KMS-11 (cell line): ENCODE results near the gene KLF13.

Experiments
- H2AFZ ChIP-seq: fragments of 200-600 bp; sonication (generic); 2 replicates; pipeline ENCODE4 v1.6.1; 2016; ENCODE audit warnings: antibody characterized with exemption, mixed run types, low read depth
- H3K27ac ChIP-seq: fragments of 200-600 bp; sonication (generic); 2 replicates; pipeline ENCODE4 v1.6.1; 2016; ENCODE audit warnings: mild to moderate bottlenecking, mixed run types
- H3K27me3 ChIP-seq: fragments of 200-600 bp; sonication (generic); 2 replicates; pipeline ENCODE4 v1.6.1; 2017; ENCODE audit warnings: mild to moderate bottlenecking, low read depth, mixed run types, moderate library complexity; ENCODE audit not compliant: insufficient read depth
- H3K36me3 ChIP-seq: fragments of 200-600 bp; sonication (generic); 2 replicates; pipeline ENCODE4 v1.6.1; 2017; ENCODE audit warnings: mild to moderate bottlenecking, mixed run types; ENCODE audit not compliant: insufficient read depth
- H3K4me1 ChIP-seq: fragments of 200-600 bp; sonication (generic); 2 replicates; pipeline ENCODE4 v1.6.1; 2016; ENCODE audit warnings: mild to moderate bottlenecking, low read depth, mixed run types; ENCODE audit not compliant: poor library complexity, severe bottlenecking
- H3K4me2 ChIP-seq: fragments of 200-600 bp; sonication (generic); 2 replicates; pipeline ENCODE4 v1.7.0; 2016; ENCODE audit warnings: mild to moderate bottlenecking, mixed run types
- H3K4me3 ChIP-seq: fragments of 200-600 bp; sonication (generic); IDR thresholded peaks from 2 replicates; pipeline ENCODE4 v1.6.1; 2017; ENCODE audit warnings: low read depth, low read length, mixed read lengths; ENCODE audit not compliant: insufficient read depth
- H3K79me2 ChIP-seq: fragments of 200-600 bp; sonication (generic); 2 replicates; pipeline ENCODE4 v1.6.1; 2016; ENCODE audit warnings: low read depth, mixed run types; ENCODE audit not compliant: insufficient read depth
- H3K9ac ChIP-seq: fragments of 200-600 bp; sonication (generic); 2 replicates; pipeline ENCODE4 v1.6.1; 2016; ENCODE audit warnings: mild to moderate bottlenecking, mixed run types
- H4K20me1 ChIP-seq: fragments of 200-600 bp; sonication (generic); 2 replicates; pipeline ENCODE4 v1.6.1; 2016; ENCODE audit warnings: mild to moderate bottlenecking, mixed run types; ENCODE audit not compliant: insufficient read depth
- CTCF ChIP-seq: fragments of 200-600 bp; sonication (generic); conservative IDR thresholded peaks from 2 replicates; pipeline ENCODE4 v1.6.1; 2017; ENCODE audit warnings: low read depth, mild to moderate bottlenecking, antibody characterized with exemption, low read length, moderate library complexity, mixed read lengths

KLF13 gene

GRCh38 chr15:31331389-31331788, 4.8 kb downstream of the KLF13 start:
- TF ChIP-seq CTCF, result no peak
- no peaks in the 10 kb centered on the region for H3K27me3 ChIP-seq
- H4K20me1 ChIP-seq, result peaks cover 58% of the 10 kb centered on the region
- peak overlapping the region; percentile 97; the same call in 1 of the 2 replicates for H3K4me2 ChIP-seq
- no peak overlapping the region for H3K27ac ChIP-seq
- H2AFZ ChIP-seq, result no peak overlapping the region
- peaks cover 71% of the 10 kb centered on the region for H3K4me1 ChIP-seq
- peaks cover 83% of the 10 kb centered on the region for H3K79me2 ChIP-seq
- no peaks in the 10 kb centered on the region for H3K36me3 ChIP-seq
- H3K4me3 ChIP-seq, result no peak overlapping the region
- no peak overlapping the region for H3K9ac ChIP-seq

GRCh38 chr15:31332020-31332680, 5.5 kb downstream of the KLF13 start:
- H3K79me2 ChIP-seq, result peaks cover 91% of the 10 kb centered on the region
- H3K4me2 ChIP-seq, result peak overlapping the region; percentile 20; the same call in 1 of the 2 replicates
- H2AFZ ChIP-seq, result no peak overlapping the region
- H3K4me3 ChIP-seq, result no peak overlapping the region
- H3K4me1 ChIP-seq, result peaks cover 78% of the 10 kb centered on the region
- H4K20me1 ChIP-seq, result peaks cover 66% of the 10 kb centered on the region
- H3K36me3 ChIP-seq, result no peaks in the 10 kb centered on the region
- TF ChIP-seq CTCF, result no peak
- H3K9ac ChIP-seq, result no peak overlapping the region
- H3K27ac ChIP-seq, result no peak overlapping the region
- no peaks in the 10 kb centered on the region for H3K27me3 ChIP-seq

GRCh38 chr15:31332681-31333071, 6.0 kb downstream of the KLF13 start:
- Histone ChIP-seq H3K4me2 (peak overlapping the region; percentile 20; the same call in 1 of the 2 replicates), H4K20me1 (peaks cover 70% of the 10 kb centered on the region), H3K36me3 (no peaks in the 10 kb centered on the region), H2AFZ (no peak overlapping the region), H3K9ac (no peak overlapping the region), H3K27ac (no peak overlapping the region), H3K27me3 (no peaks in the 10 kb centered on the region), H3K4me1 (peaks cover 83% of the 10 kb centered on the region), H3K4me3 (no peak overlapping the region), H3K79me2 (peaks cover 96% of the 10 kb centered on the region)
- no peak for TF ChIP-seq CTCF

GRCh38 chr15:31333119-31333518, 6.5 kb downstream of the KLF13 start:
- peaks cover 99% of the 10 kb centered on the region for H3K79me2 ChIP-seq
- H3K9ac ChIP-seq, result no peak overlapping the region
- H2AFZ ChIP-seq, result no peak overlapping the region
- peaks cover 74% of the 10 kb centered on the region for H4K20me1 ChIP-seq
- no peak for TF ChIP-seq CTCF
- H3K4me3 ChIP-seq, result no peak overlapping the region
- peak overlapping the region; percentile 20; the same call in 1 of the 2 replicates for H3K4me2 ChIP-seq
- H3K27ac ChIP-seq, result no peak overlapping the region
- H3K27me3 ChIP-seq, result no peaks in the 10 kb centered on the region
- H3K36me3 ChIP-seq, result no peaks in the 10 kb centered on the region
- H3K4me1 ChIP-seq, result peaks cover 88% of the 10 kb centered on the region
